H1 (cell line): ENCODE data around the gene ANKRD11. TPM values are rescaled to one million over a fixed set of nuclear protein-coding genes. Genes with fewer than 3 reads are reported as not detected.

Experiments used
- CTCF ChIA-PET: fragments of 300-600 bp; sonication (Branson Sonifier 250); formaldehyde crosslinking; loops from one replicate; lab custom pipeline; 2021; ENCODE audit not compliant: partially characterized antibody; lab: Charles Lee
- POLR2A ChIA-PET: fragments of 300-600 bp; sonication (Branson Sonifier 250); formaldehyde crosslinking; loops from one replicate; lab custom pipeline; 2021; ENCODE audit warnings: inconsistent platforms; ENCODE audit not compliant: partially characterized antibody; lab: Charles Lee
- DNase-seq, 2 experiments: peaks; one replicate each; pipeline versions ENCODE4 v3.0.0 to v3.0.0-alpha.2; 2010 to 2022; ENCODE audit warnings: low spot score in 2 of 2, low read depth in 1 of 2, mixed read lengths in 1 of 2
- FAIRE-seq: peaks from 2 replicates; lab custom pipeline; 2011; peaks lifted over from hg19 to GRCh38; lab: Jason Lieb, UNC
- H2AFZ ChIP-seq: 2 replicates; pipeline ENCODE4 v1.8.1; 2012; ENCODE audit warnings: low read length, inconsistent platforms
- H2AK5ac ChIP-seq: 2 replicates; pipeline ENCODE4 v1.6.1; 2013; ENCODE audit warnings: low read depth, low read length
- H2BK120ac ChIP-seq: replicated peaks from 2 replicates; pipeline ENCODE3; 2013; ENCODE audit warnings: low read depth, low read length, inconsistent platforms
- H2BK12ac ChIP-seq: 2 replicates; pipeline ENCODE4 v1.6.1; 2013; ENCODE audit warnings: low read depth, low read length
- H2BK15ac ChIP-seq: 2 replicates; pipeline ENCODE4 v1.6.1; 2013; ENCODE audit warnings: low read length
- H2BK20ac ChIP-seq: 2 replicates; pipeline ENCODE4 v1.6.1; 2013; ENCODE audit warnings: low read length
- H2BK5ac ChIP-seq: 2 replicates; pipeline ENCODE4 v1.6.1; 2013; ENCODE audit warnings: low read depth, low read length
- H3K14ac ChIP-seq: 2 replicates; pipeline ENCODE4 v1.6.1; 2013; ENCODE audit warnings: inconsistent platforms; ENCODE audit not compliant: insufficient read length
- H3K18ac ChIP-seq: 2 replicates; pipeline ENCODE4 v1.6.1; 2013; ENCODE audit warnings: low read length; ENCODE audit errors: extremely low read depth
- H3K23ac ChIP-seq: 2 replicates; pipeline ENCODE4 v1.6.1; 2013; ENCODE audit warnings: inconsistent platforms; ENCODE audit not compliant: insufficient read length
- H3K23me2 ChIP-seq: 2 replicates; pipeline ENCODE4 v1.6.1; 2013; ENCODE audit warnings: low read depth, low read length
- H3K27ac ChIP-seq: 2 replicates; pipeline ENCODE4 v1.6.1; 2011; ENCODE audit warnings: low read depth, low read length, inconsistent platforms
- H3K27me3 ChIP-seq, 4 experiments: replicated peaks in 1 of 4; 1 replicate in 1 of 4; 2 replicates in 3 of 4; pipeline versions ENCODE4 v1.6.1 to v1.8.1; 2011 to 2013; ENCODE audit warnings: low read length in 3 of 4, mild to moderate bottlenecking in 3 of 4, inconsistent platforms in 2 of 4, mixed read lengths in 2 of 4, moderate library complexity in 1 of 4; ENCODE audit not compliant: control insufficient read depth in 3 of 4, insufficient read depth in 3 of 4; ENCODE audit errors: extremely low read depth in 1 of 4
- H3K36me3 ChIP-seq, 4 experiments: 2 replicates each; pipeline versions ENCODE4 v1.6.1 to v1.8.1; 2011 to 2013; ENCODE audit warnings: mild to moderate bottlenecking in 4 of 4, low read length in 3 of 4, moderate library complexity in 2 of 4, control low read depth in 1 of 4, inconsistent platforms in 1 of 4; ENCODE audit not compliant: insufficient read depth in 4 of 4, control insufficient read depth in 2 of 4
- H3K4ac ChIP-seq: replicated peaks from 2 replicates; pipeline ENCODE3; 2013; ENCODE audit warnings: low read length, low read depth, mixed read lengths, inconsistent platforms; ENCODE audit not compliant: insufficient read length
- H3K4me1 ChIP-seq, 4 experiments: replicated peaks in 1 of 4; 1 replicate in 1 of 4; 2 replicates in 3 of 4; pipeline versions ENCODE4 v1.6.1 to v1.8.1; 2011 to 2013; ENCODE audit warnings: low read length in 3 of 4, inconsistent platforms in 2 of 4, mixed read lengths in 1 of 4; ENCODE audit not compliant: insufficient read depth in 4 of 4, control insufficient read depth in 3 of 4
- H3K4me2 ChIP-seq, 2 experiments: 2 replicates each; pipeline versions ENCODE4 v1.6.1 to v1.8.1; 2011 to 2013; ENCODE audit warnings: low read depth in 2 of 2, low read length in 2 of 2, control low read depth in 1 of 2, inconsistent platforms in 1 of 2, mild to moderate bottlenecking in 1 of 2; ENCODE audit not compliant: insufficient read depth in 1 of 2
- H3K4me3 ChIP-seq, 4 experiments: fragments of 200-600, 300-600 bp in 1 of 4; sonication (generic), shearing (Covaris generic), sonication (Bioruptor Twin) in 1 of 4; 2 replicates each; pipeline versions ENCODE4 v1.5.1 to v1.8.1; 2011 to 2016; ENCODE audit warnings: low read length in 4 of 4, low read depth in 3 of 4, control low read depth in 2 of 4, inconsistent platforms in 2 of 4, mild to moderate bottlenecking in 2 of 4, mixed read lengths in 1 of 4, moderate library complexity in 1 of 4; ENCODE audit not compliant: insufficient read depth in 2 of 4; ENCODE audit errors: extremely low read depth in 1 of 4
- H3K56ac ChIP-seq: replicated peaks from 2 replicates; pipeline ENCODE3; 2013; ENCODE audit warnings: low read depth, mild to moderate bottlenecking, mixed read lengths, low read length, inconsistent platforms; ENCODE audit not compliant: insufficient read length
- H3K79me1 ChIP-seq: 2 replicates; pipeline ENCODE4 v1.6.1; 2013; ENCODE audit warnings: low read depth, low read length, control low read depth
- H3K79me2 ChIP-seq, 2 experiments: 2 replicates each; pipeline versions ENCODE4 v1.6.1 to v1.8.1; 2012 to 2013; ENCODE audit warnings: low read length in 2 of 2, mild to moderate bottlenecking in 2 of 2, inconsistent platforms in 1 of 2; ENCODE audit not compliant: insufficient read depth in 2 of 2, control insufficient read depth in 1 of 2
- H3K9ac ChIP-seq, 4 experiments: replicated peaks in 1 of 4; 1 replicate in 1 of 4; 2 replicates in 3 of 4; pipeline versions ENCODE4 v1.6.1 to v1.8.1; 2011 to 2013; ENCODE audit warnings: low read depth in 3 of 4, low read length in 3 of 4, control low read depth in 2 of 4, mild to moderate bottlenecking in 2 of 4, moderate library complexity in 2 of 4, inconsistent platforms in 1 of 4; ENCODE audit errors: extremely low read depth in 1 of 4
- H3K9me3 ChIP-seq, 2 experiments: 2 replicates each; pipeline versions ENCODE4 v1.6.1 to v1.8.1; 2012 to 2013; ENCODE audit warnings: mild to moderate bottlenecking in 2 of 2, moderate library complexity in 2 of 2, control low read depth in 1 of 2, inconsistent platforms in 1 of 2, low read depth in 1 of 2, low read length in 1 of 2, mixed read lengths in 1 of 2; ENCODE audit not compliant: insufficient read depth in 2 of 2
- H4K20me1 ChIP-seq, 2 experiments: replicated peaks in 1 of 2; 2 replicates each; pipeline versions ENCODE3 to v1.8.1; 2011 to 2013; ENCODE audit warnings: inconsistent platforms in 2 of 2, low read length in 2 of 2, mild to moderate bottlenecking in 1 of 2; ENCODE audit not compliant: insufficient read depth in 2 of 2, control insufficient read depth in 1 of 2
- H4K5ac ChIP-seq: 2 replicates; pipeline ENCODE4 v1.6.1; 2013; ENCODE audit warnings: low read length, low read depth, mixed read lengths, inconsistent platforms; ENCODE audit not compliant: insufficient read length
- H4K8ac ChIP-seq: 2 replicates; pipeline ENCODE4 v1.8.0; 2013; ENCODE audit warnings: mild to moderate bottlenecking, moderate library complexity, low read length, inconsistent platforms; ENCODE audit not compliant: insufficient read depth; ENCODE audit errors: extremely low read depth
- H4K91ac ChIP-seq: replicated peaks from 2 replicates; pipeline ENCODE3; 2013; ENCODE audit warnings: low read length, mixed read lengths, inconsistent platforms; ENCODE audit not compliant: insufficient read length
- KDM4A ChIP-seq: IDR thresholded peaks from one replicate; pipeline ENCODE4 v1.7.1; 2012; ENCODE audit warnings: low read depth, mild to moderate bottlenecking, moderate library complexity, low read length, inconsistent platforms; ENCODE audit not compliant: severe bottlenecking
- SIN3A ChIP-seq, 2 experiments: IDR thresholded peaks in 1 of 2; conservative IDR thresholded peaks in 1 of 2; 2 replicates each; pipeline ENCODE4 v1.6.1; 2011 to 2012; ENCODE audit warnings: low read length in 2 of 2, improper control_type of control experiment in 1 of 2, low read depth in 1 of 2, mild to moderate bottlenecking in 1 of 2
- WGBS, 2 experiments: shearing (Covaris generic) in 1 of 2; methylation state at CpG; one replicate each; pipeline versions ENCODE4 v1.1.6 to v1.1.7; 2013 to 2015; ENCODE audit warnings: low lambda C conversion rate in 2 of 2, mixed read lengths in 2 of 2, inconsistent platforms in 1 of 2, low coverage in 1 of 2, missing lambda C conversion rate in 1 of 2; ENCODE audit not compliant: insufficient replicate concordance in 2 of 2, insufficient coverage in 1 of 2, insufficient read length in 1 of 2; ENCODE audit errors: extremely low coverage in 1 of 2, missing lambda C conversion rate in 1 of 2; 5-methylcytosine and 5-hydroxymethylcytosine counted together
- polyA plus RNA-seq, 7 experiments: library from polyadenylated mRNA; depleted of rRNA in 3 of 7; stranded (reverse) in 5 of 7; unstranded in 2 of 7; fragments of >200 nt in 5 of 7; fragments of 200-250 nt in 2 of 7; gene quantifications; 1 replicate in 5 of 7; 2 replicates in 1 of 7; 4 replicates in 1 of 7; pipeline versions ENCODE4 v1.2.1 to v1.2.3, GENCODE V29; 2011 to 2013; ENCODE audit warnings: missing spikeins in 2 of 7, mixed read lengths in 2 of 7
- total RNA-seq: library from RNA; stranded (reverse); fragmentation: NEBNext Ultra II Directional; extraction: Animal tissue kit (Norgen Biotek cat#: 25700); gene quantifications from 2 replicates; pipeline ENCODE4 v1.2.1, GENCODE V29; 2021

Gene ANKRD11
- total and polyA plus RNA-seq, 2 of the 8 experiments (the other 6 are each of a cell fraction or from before 2014, with no cell fraction given) = 46.5 to 142 TPM

GRCh38 chr16:89412811-89413210, 77.5 kb downstream of the ANKRD11 start:
- Histone ChIP-seq H3K4ac (no peak overlapping the region), H3K56ac (no peak overlapping the region), H2AK5ac (no peak overlapping the region), H2BK5ac (no peak overlapping the region), H2AFZ (no peak overlapping the region), H2BK120ac (no peak overlapping the region), H3K23me2 (no peaks in the 10 kb centered on the region), H3K23ac (no peak overlapping the region), H3K18ac (no peak overlapping the region), H3K4me2 (no peak overlapping the region; a peak in 1 of 4 replicates), H3K4me3 (no peak overlapping the region), H2BK15ac (no peak overlapping the region), H3K79me1 (peaks cover 21% of the 10 kb centered on the region), H4K20me1 (peaks cover 53 to 59% of the 10 kb centered on the region in 2 experiments), H2BK20ac (no peak overlapping the region), H3K9me3 (no peaks in the 10 kb centered on the region), H3K27ac (no peak overlapping the region), H3K4me1 (peaks cover 0 to 31% (median 17%) of the 10 kb centered on the region in 4 experiments; a peak in 6 of 7 replicates), H3K27me3 (no peaks in the 10 kb centered on the region), H2BK12ac (no peak overlapping the region), H4K91ac (no peak overlapping the region), H3K9ac (no peak overlapping the region), H3K14ac (no peak overlapping the region), H3K36me3 (peaks cover 0 to 3% (median 0%) of the 10 kb centered on the region in 4 experiments; a peak in 1 of 8 replicates), H4K5ac (no peak overlapping the region), H4K8ac (no peak overlapping the region), H3K79me2 (peaks cover 73 to 96% of the 10 kb centered on the region in 2 experiments)
- 65% methylated on average over 4 of the region's 4 CpGs; no CpG with 5 or more reads in 1 of the 2 experiments for WGBS, 2 experiments
- CTCF ChIA-PET = interaction anchor here (2.2 kb wide), 1 partner anchor 14 kb away, joined by 8 read pairs; no protein-coding TSS in a partner anchor
- TF ChIP-seq KDM4A (no peak), SIN3A (conservative IDR thresholded peaks at IDR 0.05 in 1 of 2, IDR thresholded peaks at IDR 0.05 in 1 of 2; ENCODE audit: low read depth in 1 of 2, low read length in 2 of 2) (0 out of 4 replicates have a peak, but pooled peaks of 1 of the 2 experiments have one; percentile 50)
- FAIRE-seq (no peak), DNase-seq (no peak)
- POLR2A ChIA-PET = interaction anchor here (0.8 to 2.1 kb wide), 4 partner anchors 9 to 76 kb away, joined by 3 to 8 read pairs (median 4); no protein-coding TSS in a partner anchor
